ENCODE results near the gene ABTB2. TPM values are rescaled to one million over a fixed set of nuclear protein-coding genes. Genes with fewer than 3 reads are reported as not detected.

The ABTB2 gene
- total RNA-seq, 1 experiment from 2014 or later = 5.5 TPM

GRCh38 chr11:34328632-34328910, 29.2 kb downstream of the ABTB2 start:
- no peak overlapping the region for H2BK120ac ChIP-seq (ENCODE audit: low read depth, low read length, poor library complexity, severe bottlenecking)
- no peak overlapping the region for H3K27ac ChIP-seq (ENCODE audit: insufficient read length, low read depth, low read length)
- no peak overlapping the region for H2AK5ac ChIP-seq (ENCODE audit: insufficient read length, low read length)
- H3K9me3 ChIP-seq (ENCODE audit: control insufficient read depth, low read depth, low read length) = no peaks in the 10 kb centered on the region
- no peak for TF ChIP-seq CTCF (conservative IDR thresholded peaks at IDR 0.05)
- H3K79me2 ChIP-seq (ENCODE audit: insufficient read depth, low read length) = no peaks in the 10 kb centered on the region
- H2BK12ac ChIP-seq (ENCODE audit: insufficient read length, low read depth, low read length) = no peak overlapping the region
- no peaks in the 10 kb centered on the region for H3K9me3 Mint-ChIP-seq
- H2BK20ac ChIP-seq (ENCODE audit: low read depth, low read length, poor library complexity, severe bottlenecking) = no peak overlapping the region
- no peak overlapping the region for H3K14ac ChIP-seq (ENCODE audit: insufficient read depth, low read length)
- no peak overlapping the region for H3K18ac ChIP-seq (ENCODE audit: insufficient read length, low read depth, low read length)
- H3T11ph ChIP-seq (ENCODE audit: low read length) = no peak overlapping the region
- H3K23ac ChIP-seq (ENCODE audit: insufficient read length, low read depth, low read length) = no peak overlapping the region
- H3K27ac Mint-ChIP-seq = no peak overlapping the region
- no peak overlapping the region for H2BK15ac ChIP-seq (ENCODE audit: low read depth, low read length)
- H3K4ac ChIP-seq (ENCODE audit: low read depth, low read length) = no peak overlapping the region
- peaks cover 16 to 18% of the 10 kb centered on the region in 2 experiments for H3K4me1 Mint-ChIP-seq
- H2BK5ac ChIP-seq (ENCODE audit: insufficient read length, low read length) = no peak overlapping the region
- H3K9ac ChIP-seq (ENCODE audit: extremely low read depth, insufficient read length, low read length) = no peak overlapping the region
- no peak overlapping the region for H3K4me2 ChIP-seq (ENCODE audit: insufficient read depth, insufficient read length, low read length)
- H3K36me3 Mint-ChIP-seq (ENCODE audit: insufficient read depth in 1 of 3, low read depth in 3 of 3) = no peaks in the 10 kb centered on the region
- H3K56ac ChIP-seq (ENCODE audit: insufficient read length, low read depth, low read length) = no peak overlapping the region
- no peaks in the 10 kb centered on the region; the same call in 1 of the 2 replicates for H3K4me1 ChIP-seq (ENCODE audit: insufficient read depth, low read length)
- H3K27me3 Mint-ChIP-seq (ENCODE audit: low read depth) = no peaks in the 10 kb centered on the region
- no peak overlapping the region for H4K8ac ChIP-seq (replicated peaks; ENCODE audit: insufficient read length, low read depth, low read length)
- no CpG with 5 or more reads among the region's 4 CpGs for WGBS (ENCODE audit: extremely low coverage, insufficient read length, low lambda C conversion rate)
- H3K4me3 Mint-ChIP-seq = no peak overlapping the region
- DNase-seq = no peak
- no peaks in the 10 kb centered on the region for H3K27me3 ChIP-seq (ENCODE audit: insufficient read depth, low read length)
- no peak overlapping the region for H4K91ac ChIP-seq (ENCODE audit: insufficient read length, low read depth, low read length)
- no peaks in the 10 kb centered on the region for H3K23me2 ChIP-seq (ENCODE audit: insufficient read length, low read depth, low read length, poor library complexity, severe bottlenecking)
- no peak overlapping the region for H4K5ac ChIP-seq (ENCODE audit: insufficient read length, low read depth, low read length)
- no peaks in the 10 kb centered on the region for H4K20me1 ChIP-seq (ENCODE audit: control insufficient read depth, insufficient read depth, insufficient read length)
- H2AFZ ChIP-seq (ENCODE audit: low read length) = no peak overlapping the region
- H3K79me1 ChIP-seq (ENCODE audit: insufficient read depth, low read depth, low read length, poor library complexity, severe bottlenecking) = no peaks in the 10 kb centered on the region
